22Rv1 (cell line): Measurements from ENCODE around the gene LRRC18.

Source experiments
- CTCF ChIP-seq: fragments of 450-650 bp; IDR thresholded peaks from 2 replicates; pipeline ENCODE4 v1.5.1; 2017; ENCODE audit warnings: mild to moderate bottlenecking
- ZFX ChIP-seq: fragments of 450-650 bp; IDR thresholded peaks from 2 replicates; pipeline ENCODE4 v1.6.1; 2017; ENCODE audit warnings: antibody characterized with exemption, borderline replicate concordance

GRCh38 chr10:48890888-48891850, 48.5 kb downstream of the LRRC18 start:
- TF ChIP-seq CTCF (no peak), ZFX (no peak)
